HCT116 (cell line): Measurements from ENCODE around the gene JAK1.

Experiments
- EGR1 ChIP-seq: IDR thresholded peaks from 2 replicates; pipeline ENCODE4 v1.6.1; 2012; ENCODE audit warnings: low read depth
- EZH2 ChIP-seq: fragments of 200-600 bp; sonication (generic); IDR thresholded peaks from 2 replicates; pipeline ENCODE4 v1.6.1; 2017; ENCODE audit warnings: antibody characterized with exemption, mixed run types
- EZH2phosphoT487 ChIP-seq: fragments of 200-600 bp; IDR thresholded peaks from 2 replicates; pipeline ENCODE4 v1.6.1; 2018; ENCODE audit warnings: antibody characterized with exemption, borderline replicate concordance
- JUND ChIP-seq: IDR thresholded peaks from 2 replicates; pipeline ENCODE4 v1.6.1; 2012
- POLR2A ChIP-seq: IDR thresholded peaks from 2 replicates; pipeline ENCODE4 v1.7.0; 2011; ENCODE audit warnings: borderline replicate concordance; ENCODE audit not compliant: insufficient read depth, insufficient read length; ENCODE audit errors: extremely low read depth
- POLR2AphosphoS5 ChIP-seq: IDR thresholded peaks from 2 replicates; pipeline ENCODE4 v1.6.1; 2011; ENCODE audit warnings: mild to moderate bottlenecking, low read depth, low read length, moderate library complexity
- RAD21 ChIP-seq: IDR thresholded peaks from 2 replicates; pipeline ENCODE4 v1.6.1; 2012; ENCODE audit warnings: low read depth, mild to moderate bottlenecking
- SP1 ChIP-seq: IDR thresholded peaks from 2 replicates; pipeline ENCODE4 v1.6.1; 2012; ENCODE audit warnings: low read depth
- TF ChIP-seq, protein P1 (sequence below): IDR thresholded peaks from 2 replicates; pipeline ENCODE4 v1.6.1; 2012
- TF ChIP-seq, protein P2 (sequence below), 3 experiments: fragments of 200-600 bp in 1 of 3; sonication (generic) in 1 of 3; IDR thresholded peaks in 2 of 3; conservative IDR thresholded peaks in 1 of 3; 2 replicates each; pipeline ENCODE4 v1.5.1; 2012 to 2017; ENCODE audit warnings: low read depth in 2 of 3, low read length in 2 of 3, antibody characterized with exemption in 1 of 3, borderline replicate concordance in 1 of 3, control low read depth in 1 of 3, mild to moderate bottlenecking in 1 of 3, mixed read lengths in 1 of 3, mixed run types in 1 of 3, moderate library complexity in 1 of 3; ENCODE audit not compliant: insufficient read depth in 1 of 3
- TF ChIP-seq, protein P3 (sequence below): IDR thresholded peaks from 2 replicates; pipeline ENCODE4 v1.6.1; 2012
- TF ChIP-seq, protein P4 (sequence below): IDR thresholded peaks from 2 replicates; pipeline ENCODE4 v1.6.1; 2012; ENCODE audit warnings: low read depth

DNA sequence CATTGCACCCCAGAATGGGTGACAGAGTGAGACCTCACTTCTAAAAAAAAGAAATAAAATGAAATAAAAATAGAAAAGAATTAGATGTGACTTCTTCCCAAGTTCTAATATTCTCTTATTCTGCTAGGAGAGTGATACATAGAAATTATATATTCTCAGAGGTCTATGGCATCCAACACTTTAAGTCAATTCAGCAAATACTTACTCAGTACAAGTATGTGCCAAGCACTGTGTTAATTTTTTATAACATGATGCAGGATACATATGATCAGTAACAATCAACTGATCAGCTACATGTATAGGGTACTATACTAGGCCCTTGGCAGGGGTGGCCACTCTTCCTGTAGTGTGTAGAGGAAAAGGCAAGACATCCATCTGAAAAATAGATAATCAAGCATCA is 13.0 kb upstream of the JAK1 start:
- no peak for TF ChIP-seq POLR2A
- TF ChIP-seq, protein P1, sequence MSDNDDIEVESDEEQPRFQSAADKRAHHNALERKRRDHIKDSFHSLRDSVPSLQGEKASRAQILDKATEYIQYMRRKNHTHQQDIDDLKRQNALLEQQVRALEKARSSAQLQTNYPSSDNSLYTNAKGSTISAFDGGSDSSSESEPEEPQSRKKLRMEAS, result no peak
- TF ChIP-seq, protein P2, sequence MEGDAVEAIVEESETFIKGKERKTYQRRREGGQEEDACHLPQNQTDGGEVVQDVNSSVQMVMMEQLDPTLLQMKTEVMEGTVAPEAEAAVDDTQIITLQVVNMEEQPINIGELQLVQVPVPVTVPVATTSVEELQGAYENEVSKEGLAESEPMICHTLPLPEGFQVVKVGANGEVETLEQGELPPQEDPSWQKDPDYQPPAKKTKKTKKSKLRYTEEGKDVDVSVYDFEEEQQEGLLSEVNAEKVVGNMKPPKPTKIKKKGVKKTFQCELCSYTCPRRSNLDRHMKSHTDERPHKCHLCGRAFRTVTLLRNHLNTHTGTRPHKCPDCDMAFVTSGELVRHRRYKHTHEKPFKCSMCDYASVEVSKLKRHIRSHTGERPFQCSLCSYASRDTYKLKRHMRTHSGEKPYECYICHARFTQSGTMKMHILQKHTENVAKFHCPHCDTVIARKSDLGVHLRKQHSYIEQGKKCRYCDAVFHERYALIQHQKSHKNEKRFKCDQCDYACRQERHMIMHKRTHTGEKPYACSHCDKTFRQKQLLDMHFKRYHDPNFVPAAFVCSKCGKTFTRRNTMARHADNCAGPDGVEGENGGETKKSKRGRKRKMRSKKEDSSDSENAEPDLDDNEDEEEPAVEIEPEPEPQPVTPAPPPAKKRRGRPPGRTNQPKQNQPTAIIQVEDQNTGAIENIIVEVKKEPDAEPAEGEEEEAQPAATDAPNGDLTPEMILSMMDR (IDR thresholded peaks at IDR 0.05 in 2 of 3, conservative IDR thresholded peaks at IDR 0.05 in 1 of 3; ENCODE audit: borderline replicate concordance in 1 of 3, insufficient read depth in 1 of 3, low read depth in 2 of 3, low read length in 2 of 3), result no peak
- TF ChIP-seq, protein P3, sequence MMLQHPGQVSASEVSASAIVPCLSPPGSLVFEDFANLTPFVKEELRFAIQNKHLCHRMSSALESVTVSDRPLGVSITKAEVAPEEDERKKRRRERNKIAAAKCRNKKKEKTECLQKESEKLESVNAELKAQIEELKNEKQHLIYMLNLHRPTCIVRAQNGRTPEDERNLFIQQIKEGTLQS, result no peak
- TF ChIP-seq EZH2phosphoT487, result no peak
- TF ChIP-seq RAD21, result no peak
- TF ChIP-seq, protein P4, sequence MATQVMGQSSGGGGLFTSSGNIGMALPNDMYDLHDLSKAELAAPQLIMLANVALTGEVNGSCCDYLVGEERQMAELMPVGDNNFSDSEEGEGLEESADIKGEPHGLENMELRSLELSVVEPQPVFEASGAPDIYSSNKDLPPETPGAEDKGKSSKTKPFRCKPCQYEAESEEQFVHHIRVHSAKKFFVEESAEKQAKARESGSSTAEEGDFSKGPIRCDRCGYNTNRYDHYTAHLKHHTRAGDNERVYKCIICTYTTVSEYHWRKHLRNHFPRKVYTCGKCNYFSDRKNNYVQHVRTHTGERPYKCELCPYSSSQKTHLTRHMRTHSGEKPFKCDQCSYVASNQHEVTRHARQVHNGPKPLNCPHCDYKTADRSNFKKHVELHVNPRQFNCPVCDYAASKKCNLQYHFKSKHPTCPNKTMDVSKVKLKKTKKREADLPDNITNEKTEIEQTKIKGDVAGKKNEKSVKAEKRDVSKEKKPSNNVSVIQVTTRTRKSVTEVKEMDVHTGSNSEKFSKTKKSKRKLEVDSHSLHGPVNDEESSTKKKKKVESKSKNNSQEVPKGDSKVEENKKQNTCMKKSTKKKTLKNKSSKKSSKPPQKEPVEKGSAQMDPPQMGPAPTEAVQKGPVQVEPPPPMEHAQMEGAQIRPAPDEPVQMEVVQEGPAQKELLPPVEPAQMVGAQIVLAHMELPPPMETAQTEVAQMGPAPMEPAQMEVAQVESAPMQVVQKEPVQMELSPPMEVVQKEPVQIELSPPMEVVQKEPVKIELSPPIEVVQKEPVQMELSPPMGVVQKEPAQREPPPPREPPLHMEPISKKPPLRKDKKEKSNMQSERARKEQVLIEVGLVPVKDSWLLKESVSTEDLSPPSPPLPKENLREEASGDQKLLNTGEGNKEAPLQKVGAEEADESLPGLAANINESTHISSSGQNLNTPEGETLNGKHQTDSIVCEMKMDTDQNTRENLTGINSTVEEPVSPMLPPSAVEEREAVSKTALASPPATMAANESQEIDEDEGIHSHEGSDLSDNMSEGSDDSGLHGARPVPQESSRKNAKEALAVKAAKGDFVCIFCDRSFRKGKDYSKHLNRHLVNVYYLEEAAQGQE, result no peak
- TF ChIP-seq POLR2AphosphoS5, result no peak
- no peak for TF ChIP-seq EGR1
- TF ChIP-seq JUND, result no peak
- no peak for TF ChIP-seq SP1
- no peak for TF ChIP-seq EZH2
